ENCODE results near the gene FYB1. TPM values are rescaled to one million over a fixed set of nuclear protein-coding genes. Genes with fewer than 3 reads are reported as not detected.

The FYB1 gene
- total and polyA plus RNA-seq, 2 of the 8 experiments (the other 6 are each of a cell fraction or from before 2014, with no cell fraction given), result not detected

- Histone ChIP-seq H2BK15ac (ENCODE audit: low read length) (no peak overlapping the region), H4K8ac (ENCODE audit: extremely low read depth, insufficient read depth, low read length) (no peak overlapping the region), H2BK120ac (replicated peaks; ENCODE audit: low read depth, low read length) (no peak overlapping the region), H3K27me3 (replicated peaks in 1 of 4; ENCODE audit: control insufficient read depth in 3 of 4, extremely low read depth in 1 of 4, insufficient read depth in 3 of 4, low read length in 3 of 4) (no peaks in the 10 kb centered on the region), H3K4ac (replicated peaks; ENCODE audit: insufficient read length, low read depth, low read length) (no peak overlapping the region), H3K18ac (ENCODE audit: extremely low read depth, low read length) (no peak overlapping the region), H3K56ac (replicated peaks; ENCODE audit: insufficient read length, low read depth, low read length) (no peak overlapping the region), H2AK5ac (ENCODE audit: low read depth, low read length) (no peak overlapping the region), H2BK20ac (ENCODE audit: low read length) (no peak overlapping the region), H4K5ac (ENCODE audit: insufficient read length, low read depth, low read length) (no peak overlapping the region), H3K36me3 (ENCODE audit: control insufficient read depth in 2 of 4, insufficient read depth in 4 of 4, low read length in 3 of 4) (no peaks in the 10 kb centered on the region), H3K23ac (ENCODE audit: insufficient read length) (no peak overlapping the region), H3K4me2 (ENCODE audit: insufficient read depth in 1 of 2, low read depth in 2 of 2, low read length in 2 of 2) (no peak overlapping the region), H3K9me3 (ENCODE audit: insufficient read depth in 2 of 2, low read depth in 1 of 2, low read length in 1 of 2) (no peaks in the 10 kb centered on the region), H2BK12ac (ENCODE audit: low read depth, low read length) (no peak overlapping the region), H3K79me2 (ENCODE audit: control insufficient read depth in 1 of 2, insufficient read depth in 2 of 2, low read length in 2 of 2) (no peaks in the 10 kb centered on the region), H3K9ac (replicated peaks in 1 of 4; ENCODE audit: extremely low read depth in 1 of 4, low read depth in 3 of 4, low read length in 3 of 4) (no peak overlapping the region), H2BK5ac (ENCODE audit: low read depth, low read length) (no peak overlapping the region), H4K20me1 (replicated peaks in 1 of 2; ENCODE audit: control insufficient read depth in 1 of 2, insufficient read depth in 2 of 2, low read length in 2 of 2) (no peaks in the 10 kb centered on the region), H3K27ac (ENCODE audit: low read depth, low read length) (no peak overlapping the region), H3K4me1 (replicated peaks in 1 of 4; ENCODE audit: control insufficient read depth in 3 of 4, insufficient read depth in 4 of 4, low read length in 3 of 4) (no peaks in the 10 kb centered on the region), H3K79me1 (ENCODE audit: low read depth, low read length) (no peaks in the 10 kb centered on the region), H2AFZ (ENCODE audit: low read length) (no peak overlapping the region), H4K91ac (replicated peaks; ENCODE audit: insufficient read length, low read length) (no peak overlapping the region), H3K4me3 (ENCODE audit: extremely low read depth in 1 of 4, insufficient read depth in 2 of 4, low read depth in 3 of 4, low read length in 4 of 4) (no peak overlapping the region), H3K23me2 (ENCODE audit: low read depth, low read length) (no peaks in the 10 kb centered on the region), H3K14ac (ENCODE audit: insufficient read length) (no peak overlapping the region)
- ChIA-PET CTCF (ENCODE audit: partially characterized antibody) (interaction anchor here (0.6 to 1.2 kb wide), 3 partner anchors 11 to 234 kb away, joined by 3 read pairs; no protein-coding TSS in a partner anchor), POLR2A (ENCODE audit: partially characterized antibody) (no interaction called here)
- no peak for FAIRE-seq
- TF ChIP-seq BACH1 (IDR thresholded peaks at IDR 0.05; ENCODE audit: low read length) (no peak), ATF2 (IDR thresholded peaks at IDR 0.05; ENCODE audit: low read length) (no peak), TCF12 (IDR thresholded peaks at IDR 0.05; ENCODE audit: low read depth, low read length) (no peak), RNF2 (IDR thresholded peaks at IDR 0.05; ENCODE audit: borderline replicate concordance, low read depth, low read length, missing control alignments, poor library complexity, severe bottlenecking) (no peak), SIX5 (IDR thresholded peaks at IDR 0.05; ENCODE audit: low read depth, low read length) (no peak), KDM4A (IDR thresholded peaks at IDR 0.05; ENCODE audit: low read depth, low read length, severe bottlenecking) (no peak)
- no peak for DNase-seq (ENCODE audit: low read depth in 1 of 2, low spot score in 2 of 2)
Measured at GRCh38 chr5:39157701-39158100, 61.7 kb downstream of the FYB1 start.

All from H1 (cell line).